Vagina (tissue), 2 donors: ENCODE data around the gene C9orf43. TPM values are rescaled to one million over a fixed set of nuclear protein-coding genes. Genes with fewer than 3 reads are reported as not detected.

Source experiments
- DNase-seq, 2 donors: peaks; one replicate each; pipeline ENCODE4 v3.0.0-alpha.2; 2017; ENCODE audit errors: extremely low spot score in 2 of 2
- H3K27ac ChIP-seq: fragments of 200-600 bp; sonication (generic); one replicate; pipeline ENCODE4 v1.5.1; 2019
- H3K27me3 ChIP-seq: fragments of 200-600 bp; sonication (generic); one replicate; pipeline ENCODE4 v1.5.1; 2019
- H3K36me3 ChIP-seq, 2 donors: fragments of 200-600 bp; sonication (generic); one replicate each; pipeline ENCODE4 v1.5.1; 2017 to 2019
- H3K4me1 ChIP-seq: fragments of 200-600 bp; sonication (generic); one replicate; pipeline ENCODE4 v1.5.1; 2019
- H3K4me3 ChIP-seq, 2 donors: fragments of 200-600 bp; sonication (generic); 1 replicate in 1 of 2; 2 replicates in 1 of 2; pipeline ENCODE4 v1.5.1; 2016 to 2019
- H3K9me3 ChIP-seq: fragments of 200-600 bp; sonication (generic); one replicate; pipeline ENCODE4 v1.5.1; 2019
- POLR2A ChIP-seq, 2 donors: fragments of 450-650 bp; IDR thresholded peaks; one replicate each; pipeline ENCODE4 v1.6.1; 2017; ENCODE audit warnings: antibody characterized with exemption in 2 of 2, mild to moderate bottlenecking in 2 of 2, moderate library complexity in 2 of 2
- POLR2AphosphoS5 ChIP-seq, 2 donors: sonication (generic); formaldehyde crosslinking; IDR thresholded peaks; one replicate each; pipeline ENCODE4 v1.9.0; 2017; ENCODE audit warnings: antibody characterized with exemption in 2 of 2, mild to moderate bottlenecking in 2 of 2, low read depth in 1 of 2; ENCODE audit not compliant: insufficient read depth in 1 of 2
- intact Hi-C: fragments of 100-400 bp; cut with DNase I; formaldehyde crosslinking; loops from one replicate; pipeline ENCODE4 v1.15.1; 2023
- total RNA-seq: library from RNA; depleted of rRNA; stranded (reverse); fragments of >200 nt; gene quantifications from one replicate; pipeline ENCODE4 v1.2.3, GENCODE V29; 2016
- TF ChIP-seq, protein P1 (sequence below), 3 experiments: fragments of 450-650 bp in 2 of 3; fragments of 200-600 bp in 1 of 3; sonication (generic) in 1 of 3; IDR thresholded peaks; one replicate each; pipeline ENCODE4 v1.5.1; 2017 to 2019; ENCODE audit warnings: antibody characterized with exemption in 3 of 3, mild to moderate bottlenecking in 2 of 3, moderate library complexity in 2 of 3

C9orf43 gene
- total RNA-seq, 1 donor from 2014 or later, result not detected

DNA sequence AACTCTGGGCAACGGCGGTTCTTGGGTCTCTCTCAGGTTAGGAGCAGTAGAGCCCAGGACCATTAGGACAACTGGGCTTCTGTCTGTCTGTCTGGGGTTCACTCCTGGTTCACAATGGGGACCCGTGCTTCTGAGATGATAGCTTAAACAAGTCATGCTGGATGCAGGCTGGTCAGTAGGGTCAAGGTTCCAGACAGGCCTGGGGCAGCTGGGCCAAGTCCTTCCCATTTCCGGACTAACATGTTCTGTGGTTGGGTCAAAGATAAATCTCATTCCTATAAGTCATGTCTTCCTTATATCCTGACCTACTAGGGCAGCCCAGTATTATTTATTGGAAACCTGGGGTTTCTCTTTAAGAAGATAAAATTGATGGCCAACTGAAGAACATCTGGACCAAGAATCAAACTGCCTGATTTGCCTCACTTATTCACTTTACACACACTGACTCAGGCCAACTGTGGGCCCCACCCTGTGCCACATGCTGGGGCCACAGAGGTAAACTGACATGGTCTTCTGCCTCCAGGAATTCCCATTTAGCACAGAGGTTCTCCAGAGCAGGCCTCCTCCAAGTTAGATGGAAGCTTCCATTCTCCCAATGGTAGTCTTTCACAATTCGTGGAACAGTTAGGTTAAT, 42.1 kb upstream of the C9orf43 start:
- H3K4me3 ChIP-seq, result no peak overlapping the region
- no peaks in the 10 kb centered on the region for H3K9me3 ChIP-seq
- no peaks in the 10 kb centered on the region for H3K4me1 ChIP-seq
- no peak for DNase-seq
- TF ChIP-seq, protein P1, sequence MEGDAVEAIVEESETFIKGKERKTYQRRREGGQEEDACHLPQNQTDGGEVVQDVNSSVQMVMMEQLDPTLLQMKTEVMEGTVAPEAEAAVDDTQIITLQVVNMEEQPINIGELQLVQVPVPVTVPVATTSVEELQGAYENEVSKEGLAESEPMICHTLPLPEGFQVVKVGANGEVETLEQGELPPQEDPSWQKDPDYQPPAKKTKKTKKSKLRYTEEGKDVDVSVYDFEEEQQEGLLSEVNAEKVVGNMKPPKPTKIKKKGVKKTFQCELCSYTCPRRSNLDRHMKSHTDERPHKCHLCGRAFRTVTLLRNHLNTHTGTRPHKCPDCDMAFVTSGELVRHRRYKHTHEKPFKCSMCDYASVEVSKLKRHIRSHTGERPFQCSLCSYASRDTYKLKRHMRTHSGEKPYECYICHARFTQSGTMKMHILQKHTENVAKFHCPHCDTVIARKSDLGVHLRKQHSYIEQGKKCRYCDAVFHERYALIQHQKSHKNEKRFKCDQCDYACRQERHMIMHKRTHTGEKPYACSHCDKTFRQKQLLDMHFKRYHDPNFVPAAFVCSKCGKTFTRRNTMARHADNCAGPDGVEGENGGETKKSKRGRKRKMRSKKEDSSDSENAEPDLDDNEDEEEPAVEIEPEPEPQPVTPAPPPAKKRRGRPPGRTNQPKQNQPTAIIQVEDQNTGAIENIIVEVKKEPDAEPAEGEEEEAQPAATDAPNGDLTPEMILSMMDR (IDR thresholded peaks at IDR 0.05), result no peak
- TF ChIP-seq POLR2AphosphoS5 (IDR thresholded peaks at IDR 0.05; ENCODE audit: insufficient read depth in 1 of 2, low read depth in 1 of 2), result no peak
- TF ChIP-seq POLR2A (IDR thresholded peaks at IDR 0.05), result no peak
- no peaks in the 10 kb centered on the region for H3K27me3 ChIP-seq
- intact Hi-C loops, result no loop called here
- peaks cover 0 to 9% of the 10 kb centered on the region in 2 donors for H3K36me3 ChIP-seq
- no peak overlapping the region for H3K27ac ChIP-seq

DNA sequence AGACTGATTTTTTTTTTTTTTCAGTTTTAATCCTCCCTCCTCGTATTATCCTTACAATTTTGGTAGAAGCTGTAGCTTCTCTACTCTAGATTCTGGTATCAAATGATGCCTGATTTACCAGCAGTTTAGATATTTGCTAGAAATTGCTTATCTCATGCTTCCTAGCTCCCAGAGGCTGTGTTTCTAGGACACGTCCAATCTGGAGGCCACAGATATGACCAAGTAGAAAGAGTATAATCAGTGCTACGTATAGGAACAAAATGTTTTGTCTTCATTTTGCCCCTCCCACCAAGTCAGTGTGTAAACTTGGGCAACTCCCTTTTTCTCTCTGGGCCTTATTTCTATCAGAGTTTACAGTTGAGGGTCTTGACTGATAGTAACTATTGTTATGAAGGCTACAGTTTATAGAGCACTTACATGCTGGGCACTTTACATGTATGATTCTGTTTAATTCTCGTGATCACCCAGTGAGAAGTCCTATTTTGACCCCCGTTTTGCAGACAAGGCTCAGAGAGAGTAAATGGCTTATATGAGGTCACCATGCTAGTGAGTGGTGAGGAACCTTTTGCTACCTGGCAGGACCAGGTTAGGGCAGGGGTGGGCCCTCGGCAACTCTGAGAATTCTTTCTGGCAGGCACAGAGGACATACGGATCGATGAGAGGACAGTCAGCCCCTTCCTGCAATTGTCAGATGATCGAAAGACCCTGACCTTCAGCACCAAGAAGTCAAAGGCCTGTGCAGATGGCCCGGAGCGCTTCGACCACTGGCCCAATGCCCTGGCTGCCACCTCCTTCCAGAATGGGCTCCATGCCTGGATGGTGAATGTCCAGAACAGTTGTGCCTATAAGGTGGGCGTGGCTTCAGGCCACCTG, 41.3 kb upstream of the C9orf43 start:
- no peaks in the 10 kb centered on the region for H3K4me1 ChIP-seq
- H3K4me3 ChIP-seq, result no peak overlapping the region
- intact Hi-C loops, result no loop called here
- no peaks in the 10 kb centered on the region for H3K27me3 ChIP-seq
- DNase-seq, result no peak
- TF ChIP-seq POLR2A (IDR thresholded peaks at IDR 0.05), result no peak
- TF ChIP-seq POLR2AphosphoS5 (IDR thresholded peaks at IDR 0.05; ENCODE audit: insufficient read depth in 1 of 2, low read depth in 1 of 2), result no peak
- TF ChIP-seq, protein P1 (IDR thresholded peaks at IDR 0.05), result no peak
- H3K36me3 ChIP-seq, result peaks cover 0 to 16% of the 10 kb centered on the region in 2 donors
- H3K9me3 ChIP-seq, result no peaks in the 10 kb centered on the region
- no peak overlapping the region for H3K27ac ChIP-seq

DNA sequence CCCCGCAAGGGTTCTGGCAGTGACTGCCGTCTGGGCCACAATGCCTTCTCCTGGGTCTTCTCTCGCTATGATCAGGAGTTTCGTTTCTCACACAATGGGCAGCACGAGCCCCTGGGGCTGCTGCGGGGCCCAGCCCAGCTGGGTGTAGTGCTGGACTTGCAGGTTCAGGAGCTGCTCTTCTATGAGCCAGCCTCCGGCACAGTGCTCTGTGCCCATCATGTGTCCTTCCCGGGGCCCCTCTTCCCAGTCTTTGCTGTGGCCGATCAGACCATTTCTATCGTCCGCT, 40.7 kb upstream of the C9orf43 start:
- H3K27me3 ChIP-seq, result no peaks in the 10 kb centered on the region
- intact Hi-C loops, result no loop called here

DNA sequence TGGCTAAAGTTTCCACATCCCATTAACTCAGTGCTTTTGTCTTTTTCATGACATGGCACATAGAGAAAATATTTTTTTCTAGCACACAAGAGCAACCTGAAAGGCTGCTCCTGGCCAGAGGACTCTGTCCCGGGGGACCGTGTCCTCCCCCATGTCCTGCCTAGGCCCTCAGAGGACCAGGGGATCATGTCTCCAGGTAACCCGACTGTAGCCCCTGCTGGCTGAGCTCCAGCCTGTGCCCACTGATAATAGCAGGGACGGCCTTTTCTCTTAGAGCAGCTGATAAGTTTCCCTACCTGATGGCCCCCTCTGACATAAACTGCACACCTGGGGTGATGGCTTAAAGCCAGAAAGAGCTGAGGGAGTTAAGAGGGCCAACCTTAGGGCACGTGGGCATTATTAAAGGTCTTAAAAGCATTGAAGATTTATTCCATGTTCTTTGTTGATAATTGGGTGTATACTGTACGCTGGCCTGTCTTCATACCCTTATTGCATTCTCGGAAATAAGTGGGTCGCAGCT, 39.7 kb upstream of the C9orf43 start:
- no peak overlapping the region for H3K27ac ChIP-seq

More for the DNA sequence above, 40.7 kb upstream of the C9orf43 start:
- Histone ChIP-seq H3K4me3 (no peak overlapping the region), H3K4me1 (peaks cover 3% of the 10 kb centered on the region), H3K9me3 (no peaks in the 10 kb centered on the region), H3K27ac (no peak overlapping the region), H3K36me3 (peaks cover 0 to 17% of the 10 kb centered on the region in 2 donors)
- TF ChIP-seq, protein P1 (IDR thresholded peaks at IDR 0.05), result no peak
- TF ChIP-seq POLR2A (IDR thresholded peaks at IDR 0.05) (no peak), POLR2AphosphoS5 (IDR thresholded peaks at IDR 0.05; ENCODE audit: insufficient read depth in 1 of 2, low read depth in 1 of 2) (no peak)
- no peak for DNase-seq

More for the DNA sequence above, 39.7 kb upstream of the C9orf43 start:
- H3K27me3 ChIP-seq, result no peaks in the 10 kb centered on the region
- no peak overlapping the region for H3K4me3 ChIP-seq
- intact Hi-C loops, result no loop called here
- no peak for TF ChIP-seq POLR2A (IDR thresholded peaks at IDR 0.05)
- TF ChIP-seq, protein P1 (IDR thresholded peaks at IDR 0.05), result no peak
- TF ChIP-seq POLR2AphosphoS5 (IDR thresholded peaks at IDR 0.05; ENCODE audit: insufficient read depth in 1 of 2, low read depth in 1 of 2), result no peak
- no peak for DNase-seq
- peaks cover 0 to 17% of the 10 kb centered on the region in 2 donors for H3K36me3 ChIP-seq
- peaks cover 14% of the 10 kb centered on the region for H3K4me1 ChIP-seq
- no peaks in the 10 kb centered on the region for H3K9me3 ChIP-seq
